ENCODE data around the gene MTIF3. TPM values are rescaled to one million over a fixed set of nuclear protein-coding genes. Genes with fewer than 3 reads are reported as not detected.

The MTIF3 gene
- total RNA-seq, 2 experiments from 2014 or later = 37.9 to 42.9 TPM

DNA sequence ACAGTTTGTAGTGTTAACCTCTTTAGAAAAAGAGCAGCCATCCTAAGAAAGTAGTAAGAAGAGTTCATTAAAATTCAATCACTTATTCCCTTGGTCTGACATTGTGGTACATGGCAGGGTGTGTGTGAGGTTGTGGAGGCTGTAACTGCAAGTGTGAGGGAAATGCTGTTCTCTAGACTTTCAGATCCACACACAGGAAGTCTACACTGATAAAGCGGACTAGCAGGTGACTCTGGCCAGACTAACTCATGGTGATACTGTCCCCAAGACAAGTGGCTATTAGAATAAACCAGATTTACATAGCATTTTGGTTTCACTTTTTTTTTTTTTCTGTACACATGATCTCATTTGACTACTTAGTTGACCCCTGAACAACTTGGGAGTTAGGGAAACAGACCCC lies 10.0 kb downstream of the MTIF3 start:
- Histone ChIP-seq H3K4me3 (ENCODE audit: low read depth, low read length, poor library complexity, severe bottlenecking) (no peak overlapping the region), H3K27ac (ENCODE audit: low read depth, low read length, poor library complexity, severe bottlenecking) (no peak overlapping the region), H3K4me1 (ENCODE audit: insufficient read depth, low read length, poor library complexity, severe bottlenecking) (peaks cover 4% of the 10 kb centered on the region), H3K36me3 (ENCODE audit: insufficient read depth, low read length) (peaks cover 56% of the 10 kb centered on the region), H4K20me1 (ENCODE audit: insufficient read depth, low read length) (no peaks in the 10 kb centered on the region), H3K9me3 (ENCODE audit: low read length) (no peaks in the 10 kb centered on the region), H3K79me2 (ENCODE audit: insufficient read depth, low read depth, low read length) (peaks cover 10% of the 10 kb centered on the region; the same call in 1 of the 2 replicates), H2AFZ (ENCODE audit: low read length) (no peak overlapping the region), H3K4me2 (ENCODE audit: low read length) (no peak overlapping the region), H3K9me2 (ENCODE audit: insufficient read depth, low read length) (no peaks in the 10 kb centered on the region)
- POLR2A ChIA-PET = interaction anchor here (1.0 kb wide), 1 partner anchor 14 kb away, joined by 3 read pairs; no protein-coding TSS in a partner anchor
- peak; percentile 17 for DNase-seq (ENCODE audit: low spot score)
- intact Hi-C loops (cut with micrococcal nuclease; ENCODE audit: unreplicated experiment) = no loop called here
- no peak for TF ChIP-seq EZH2phosphoT487 (IDR thresholded peaks at IDR 0.05; ENCODE audit: borderline replicate concordance, low read depth, low read length)
- TF ChIP-seq, protein P1, sequence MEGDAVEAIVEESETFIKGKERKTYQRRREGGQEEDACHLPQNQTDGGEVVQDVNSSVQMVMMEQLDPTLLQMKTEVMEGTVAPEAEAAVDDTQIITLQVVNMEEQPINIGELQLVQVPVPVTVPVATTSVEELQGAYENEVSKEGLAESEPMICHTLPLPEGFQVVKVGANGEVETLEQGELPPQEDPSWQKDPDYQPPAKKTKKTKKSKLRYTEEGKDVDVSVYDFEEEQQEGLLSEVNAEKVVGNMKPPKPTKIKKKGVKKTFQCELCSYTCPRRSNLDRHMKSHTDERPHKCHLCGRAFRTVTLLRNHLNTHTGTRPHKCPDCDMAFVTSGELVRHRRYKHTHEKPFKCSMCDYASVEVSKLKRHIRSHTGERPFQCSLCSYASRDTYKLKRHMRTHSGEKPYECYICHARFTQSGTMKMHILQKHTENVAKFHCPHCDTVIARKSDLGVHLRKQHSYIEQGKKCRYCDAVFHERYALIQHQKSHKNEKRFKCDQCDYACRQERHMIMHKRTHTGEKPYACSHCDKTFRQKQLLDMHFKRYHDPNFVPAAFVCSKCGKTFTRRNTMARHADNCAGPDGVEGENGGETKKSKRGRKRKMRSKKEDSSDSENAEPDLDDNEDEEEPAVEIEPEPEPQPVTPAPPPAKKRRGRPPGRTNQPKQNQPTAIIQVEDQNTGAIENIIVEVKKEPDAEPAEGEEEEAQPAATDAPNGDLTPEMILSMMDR (conservative IDR thresholded peaks at IDR 0.05; ENCODE audit: low read length) = no peak
- no TSS peak for BruUV-seq (replicated peaks)
- CTCF ChIA-PET (ENCODE audit: unreplicated experiment) = no interaction called here

DNA sequence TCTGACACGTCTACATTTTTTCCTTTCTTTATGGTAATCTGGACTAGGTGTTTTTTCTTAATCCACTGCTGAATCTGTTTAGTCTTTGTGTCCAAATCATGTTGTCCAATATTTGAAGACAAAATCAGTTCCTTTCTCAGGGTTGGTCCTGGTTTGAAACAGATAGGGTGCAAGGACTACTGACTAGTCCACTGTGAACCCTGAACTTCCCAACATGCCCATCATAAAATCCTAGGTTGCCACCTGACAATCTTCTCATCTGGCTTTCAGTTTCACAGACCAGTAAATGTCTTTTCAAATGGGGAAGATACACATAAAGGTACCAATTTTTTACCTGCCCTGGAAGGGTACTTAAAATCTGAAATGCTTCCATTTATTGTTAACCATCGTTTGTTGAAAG lies 13.2 kb downstream of the MTIF3 start:
- CTCF ChIA-PET (ENCODE audit: unreplicated experiment) = no interaction called here
- POLR2A ChIA-PET = interaction anchor here (0.6 to 2.6 kb wide), 2 partner anchors 8 to 18 kb away, joined by 3 to 18 read pairs; no protein-coding TSS in a partner anchor
- no peaks in the 10 kb centered on the region for H3K9me3 ChIP-seq (ENCODE audit: low read length)
- no peaks in the 10 kb centered on the region for H3K9me2 ChIP-seq (ENCODE audit: insufficient read depth, low read length)
- no peak overlapping the region for H3K4me3 ChIP-seq (ENCODE audit: low read depth, low read length, poor library complexity, severe bottlenecking)
- peaks cover 72% of the 10 kb centered on the region for H3K36me3 ChIP-seq (ENCODE audit: insufficient read depth, low read length)
- intact Hi-C loops (cut with micrococcal nuclease; ENCODE audit: unreplicated experiment) = no loop called here
- no peak overlapping the region for H2AFZ ChIP-seq (ENCODE audit: low read length)
- DNase-seq (ENCODE audit: low spot score) = no peak
- H3K4me2 ChIP-seq (ENCODE audit: low read length) = no peak overlapping the region
- peaks cover 4% of the 10 kb centered on the region for H3K4me1 ChIP-seq (ENCODE audit: insufficient read depth, low read length, poor library complexity, severe bottlenecking)
- no peaks in the 10 kb centered on the region for H4K20me1 ChIP-seq (ENCODE audit: insufficient read depth, low read length)
- no TSS peak for BruUV-seq (replicated peaks)
- H3K27ac ChIP-seq (ENCODE audit: low read depth, low read length, poor library complexity, severe bottlenecking) = no peak overlapping the region
- H3K79me2 ChIP-seq (ENCODE audit: insufficient read depth, low read depth, low read length) = peaks cover 5% of the 10 kb centered on the region; the same call in 1 of the 2 replicates
- no peak for TF ChIP-seq EZH2phosphoT487 (IDR thresholded peaks at IDR 0.05; ENCODE audit: borderline replicate concordance, low read depth, low read length)
- TF ChIP-seq, protein P1 (conservative IDR thresholded peaks at IDR 0.05; ENCODE audit: low read length) = no peak

DNA sequence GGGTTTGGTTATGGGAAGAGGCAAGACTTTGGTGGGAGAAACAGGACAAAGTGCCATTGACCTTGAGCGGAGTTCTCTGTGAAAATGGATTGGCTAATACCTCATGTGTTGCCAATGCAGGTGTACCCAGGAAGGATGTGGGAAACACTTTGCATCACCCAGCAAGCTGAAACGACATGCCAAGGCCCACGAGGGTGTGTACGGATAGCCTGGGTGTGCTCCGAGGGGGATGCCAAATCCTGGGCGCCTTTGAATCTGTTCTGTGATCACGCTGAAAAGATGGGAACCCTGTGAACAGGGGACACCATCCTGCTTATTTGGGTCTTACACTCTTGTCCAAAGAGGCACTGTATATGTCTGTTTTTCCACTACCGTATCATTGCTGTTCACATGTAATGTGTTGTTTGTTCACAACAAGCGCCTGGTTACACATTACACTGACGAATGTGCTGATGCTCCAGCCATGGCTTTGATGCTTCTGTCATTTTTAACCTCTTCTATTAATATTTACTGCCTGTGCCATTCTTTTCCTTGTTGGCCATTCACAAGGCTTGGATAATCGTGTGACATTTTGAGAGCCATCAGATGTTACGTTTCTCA lies 17.7 kb downstream of the MTIF3 start:
- intact Hi-C loops (cut with micrococcal nuclease; ENCODE audit: unreplicated experiment) = no loop called here
- Histone ChIP-seq H3K9me3 (ENCODE audit: low read length) (no peaks in the 10 kb centered on the region), H3K4me1 (ENCODE audit: insufficient read depth, low read length, poor library complexity, severe bottlenecking) (peaks cover under 1% of the 10 kb centered on the region), H3K4me3 (ENCODE audit: low read depth, low read length, poor library complexity, severe bottlenecking) (no peak overlapping the region), H4K20me1 (ENCODE audit: insufficient read depth, low read length) (peaks cover 6% of the 10 kb centered on the region; the same call in 1 of the 2 replicates), H3K27ac (ENCODE audit: low read depth, low read length, poor library complexity, severe bottlenecking) (no peak overlapping the region), H3K4me2 (ENCODE audit: low read length) (no peak overlapping the region), H2AFZ (ENCODE audit: low read length) (no peak overlapping the region), H3K36me3 (ENCODE audit: insufficient read depth, low read length) (peaks cover 98% of the 10 kb centered on the region), H3K9me2 (ENCODE audit: insufficient read depth, low read length) (no peaks in the 10 kb centered on the region), H3K79me2 (ENCODE audit: insufficient read depth, low read depth, low read length) (peaks cover 38% of the 10 kb centered on the region; the same call in 1 of the 2 replicates)
- no TSS peak for BruUV-seq (replicated peaks)
- ChIA-PET CTCF (ENCODE audit: unreplicated experiment) (no interaction called here), POLR2A (interaction anchor here (0.6 to 0.9 kb wide), 3 partner anchors 11 to 550 kb away, joined by 3 to 4 read pairs (median 3); no protein-coding TSS in a partner anchor)
- no peak for DNase-seq (ENCODE audit: low spot score)
- TF ChIP-seq, protein P1 (conservative IDR thresholded peaks at IDR 0.05; ENCODE audit: low read length) = no peak
- no peak for TF ChIP-seq EZH2phosphoT487 (IDR thresholded peaks at IDR 0.05; ENCODE audit: borderline replicate concordance, low read depth, low read length)
